Epithelial cell of esophagus (primary cell): Measurements from ENCODE around the gene MDM4.

Experiments used
- DNase-seq: peaks from one replicate; pipeline ENCODE4 v3.0.0; 2010; ENCODE audit warnings: low read depth
- H3K4me3 ChIP-seq: 2 replicates; pipeline ENCODE4 v1.5.1; 2011; ENCODE audit warnings: mild to moderate bottlenecking, low read length, control low read depth
- TF ChIP-seq, protein P1 (sequence below): IDR thresholded peaks from 2 replicates; pipeline ENCODE4 v1.5.1; 2011; ENCODE audit warnings: low read depth, mild to moderate bottlenecking, low read length, control low read depth, inconsistent platforms; ENCODE audit not compliant: insufficient read depth; ENCODE audit errors: missing control alignments

The MDM4 gene

DNA sequence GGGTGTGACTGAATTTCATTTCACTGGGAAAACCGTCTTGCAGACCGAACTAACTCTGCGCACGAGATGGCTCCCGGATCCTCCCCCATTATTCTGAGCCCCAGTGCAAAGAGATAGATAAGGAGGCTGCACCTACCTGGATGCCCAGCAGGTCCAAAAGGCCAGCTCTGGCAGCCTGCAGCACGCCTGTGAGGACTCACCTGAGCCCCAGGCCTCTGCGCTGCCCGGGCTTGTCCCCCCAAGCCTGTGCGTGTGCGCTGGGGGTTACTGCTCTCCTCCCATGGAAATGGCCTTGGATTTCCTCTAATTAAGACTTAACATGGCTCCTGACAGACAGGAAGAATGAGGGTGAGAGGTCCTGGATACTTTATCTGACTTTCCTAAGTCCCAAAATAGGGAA is 83.4 kb downstream of the MDM4 start:
- peak; percentile 11 for DNase-seq
- H3K4me3 ChIP-seq = no peak overlapping the region
- TF ChIP-seq, protein P1, sequence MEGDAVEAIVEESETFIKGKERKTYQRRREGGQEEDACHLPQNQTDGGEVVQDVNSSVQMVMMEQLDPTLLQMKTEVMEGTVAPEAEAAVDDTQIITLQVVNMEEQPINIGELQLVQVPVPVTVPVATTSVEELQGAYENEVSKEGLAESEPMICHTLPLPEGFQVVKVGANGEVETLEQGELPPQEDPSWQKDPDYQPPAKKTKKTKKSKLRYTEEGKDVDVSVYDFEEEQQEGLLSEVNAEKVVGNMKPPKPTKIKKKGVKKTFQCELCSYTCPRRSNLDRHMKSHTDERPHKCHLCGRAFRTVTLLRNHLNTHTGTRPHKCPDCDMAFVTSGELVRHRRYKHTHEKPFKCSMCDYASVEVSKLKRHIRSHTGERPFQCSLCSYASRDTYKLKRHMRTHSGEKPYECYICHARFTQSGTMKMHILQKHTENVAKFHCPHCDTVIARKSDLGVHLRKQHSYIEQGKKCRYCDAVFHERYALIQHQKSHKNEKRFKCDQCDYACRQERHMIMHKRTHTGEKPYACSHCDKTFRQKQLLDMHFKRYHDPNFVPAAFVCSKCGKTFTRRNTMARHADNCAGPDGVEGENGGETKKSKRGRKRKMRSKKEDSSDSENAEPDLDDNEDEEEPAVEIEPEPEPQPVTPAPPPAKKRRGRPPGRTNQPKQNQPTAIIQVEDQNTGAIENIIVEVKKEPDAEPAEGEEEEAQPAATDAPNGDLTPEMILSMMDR = no peak

- DNase-seq = no peak
- no peak overlapping the region for H3K4me3 ChIP-seq
- TF ChIP-seq, protein P1 = no peak
Observed at GRCh38 chr1:204600203-204600602, 84.0 kb downstream of the MDM4 start.

- no peak for DNase-seq
- H3K4me3 ChIP-seq = no peak overlapping the region
- TF ChIP-seq, protein P1 = peak; percentile 14
Observed at GRCh38 chr1:204600968-204601367, 84.8 kb downstream of the MDM4 start.

DNA sequence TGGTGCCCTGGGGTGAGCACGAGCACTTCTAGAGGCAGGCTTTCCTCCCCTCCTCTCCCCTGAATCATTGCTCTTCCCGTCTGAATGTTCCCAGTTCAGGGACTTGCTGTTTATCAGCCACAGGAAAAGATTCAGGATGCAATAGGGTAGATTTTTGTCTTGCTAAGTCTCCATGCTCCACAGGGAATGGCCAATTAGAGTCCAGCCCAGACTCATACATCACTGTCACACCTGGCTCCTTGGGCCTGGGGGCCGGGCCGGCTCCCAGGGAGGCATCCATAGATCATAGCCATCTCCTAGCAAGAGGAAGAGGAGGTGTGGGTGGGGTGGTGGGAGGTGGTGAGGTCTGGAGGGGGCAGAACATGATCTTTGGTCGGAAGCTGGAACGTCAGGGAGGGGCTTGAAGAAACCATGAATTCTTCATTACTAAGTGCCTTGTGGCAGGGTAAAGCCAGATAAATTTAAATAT is 85.9 kb downstream of the MDM4 start:
- no peak for DNase-seq

GRCh38 chr1:204602871-204603542 is 86.8 kb downstream of the MDM4 start:
- TF ChIP-seq, protein P1 = no peak
- H3K4me3 ChIP-seq = no peak overlapping the region
- DNase-seq = no peak

More for the DNA sequence above, 85.9 kb downstream of the MDM4 start:
- H3K4me3 ChIP-seq = no peak overlapping the region
- TF ChIP-seq, protein P1 = no peak

GRCh38 chr1:204605791-204606190 is 89.6 kb downstream of the MDM4 start:
- no peak overlapping the region for H3K4me3 ChIP-seq
- DNase-seq = no peak
- TF ChIP-seq, protein P1 = no peak
